Measurements from ENCODE around the gene DOHH.

DOHH gene

DNA sequence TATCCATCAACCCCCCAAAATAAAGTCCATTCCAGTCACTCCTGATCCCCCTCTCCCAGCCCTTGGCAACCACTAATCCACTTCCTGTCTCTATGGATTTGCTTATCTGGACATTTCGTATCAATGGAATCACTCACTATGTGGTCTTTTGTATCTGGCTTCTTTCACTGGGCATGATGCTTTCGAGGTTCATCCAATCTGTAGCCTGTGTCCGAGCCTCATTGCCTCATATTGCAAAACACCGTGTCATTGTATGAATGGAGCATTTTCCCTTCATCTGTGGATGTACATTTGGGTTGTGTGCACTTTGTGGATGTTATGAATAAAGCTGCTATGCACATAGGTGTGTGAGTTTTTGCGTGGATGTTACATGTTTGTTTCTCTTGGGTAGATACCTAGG lies 4.3 kb upstream of the DOHH start:
- TF ChIP-seq CTCF (conservative IDR thresholded peaks at IDR 0.05) = no peak
- H3K27ac ChIP-seq = peak overlapping the region; percentile 85

- no peak for TF ChIP-seq CTCF (conservative IDR thresholded peaks at IDR 0.05)
- no peak overlapping the region for H3K27ac ChIP-seq
Observed at GRCh38 chr19:3503036-3503572, 2.6 kb upstream of the DOHH start.

DNA sequence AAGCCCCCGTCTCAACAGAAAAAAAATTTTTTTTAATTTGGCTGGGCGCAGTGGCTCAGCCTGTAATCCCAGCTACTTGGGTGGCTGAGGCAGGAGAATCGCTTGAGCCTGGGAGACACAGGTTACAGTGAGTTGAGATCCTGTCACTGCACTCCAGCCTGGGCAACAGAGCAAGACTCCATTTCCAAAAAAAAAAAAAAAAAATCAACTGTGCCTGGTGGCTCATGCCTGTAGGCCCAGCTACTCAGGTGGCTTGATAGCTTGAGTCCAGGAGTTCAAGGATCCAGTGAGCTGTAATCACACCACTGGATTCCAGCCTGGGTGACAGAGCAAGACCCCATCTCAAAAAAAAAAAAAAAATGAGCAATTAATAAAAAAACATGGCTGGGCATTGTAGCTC lies 1.3 kb upstream of the DOHH start:
- TF ChIP-seq CTCF (conservative IDR thresholded peaks at IDR 0.05) = no peak
- H3K27ac ChIP-seq = no peak overlapping the region

GRCh38 chr19:3499738-3500428 lies 591 bp downstream of the DOHH start:
- H3K27ac ChIP-seq = peak overlapping the region; percentile 92
- TF ChIP-seq CTCF (conservative IDR thresholded peaks at IDR 0.05) = no peak

DNA sequence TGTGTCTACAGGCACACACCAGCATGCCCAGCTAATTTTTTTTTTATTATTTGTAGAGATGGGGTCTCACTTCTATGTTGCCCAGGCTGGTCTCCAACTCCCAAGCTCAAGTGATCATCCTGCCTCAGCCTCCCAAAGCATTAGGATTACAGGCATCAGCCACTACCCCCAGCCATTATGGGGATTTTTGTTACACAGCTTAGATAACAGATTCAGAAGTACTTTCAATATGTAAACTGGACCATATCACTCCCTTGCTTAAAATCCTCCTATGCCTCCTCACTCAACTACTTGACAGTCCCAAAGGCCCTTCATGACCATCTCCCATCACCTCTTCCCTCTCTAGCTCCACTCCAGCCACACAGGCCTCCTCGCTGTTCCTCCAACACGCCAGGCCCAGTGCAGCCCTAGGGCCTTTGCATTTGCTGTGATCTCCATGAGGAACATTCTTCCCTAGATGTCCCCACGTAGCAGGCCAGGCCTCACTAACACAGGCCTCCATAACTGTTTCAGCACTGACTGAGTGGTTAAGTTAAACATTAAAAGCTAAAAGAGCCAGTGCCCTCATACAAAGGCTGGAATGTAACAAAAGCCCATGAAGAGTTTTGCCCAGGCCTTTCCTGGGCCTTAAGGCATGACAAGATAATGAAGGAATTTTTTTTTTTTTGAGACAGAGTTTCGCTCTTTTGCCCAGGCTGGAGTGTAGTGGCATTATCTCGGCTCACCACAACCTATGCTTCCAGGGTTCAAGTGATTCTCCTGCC lies 2.5 kb downstream of the DOHH start:
- TF ChIP-seq CTCF (conservative IDR thresholded peaks at IDR 0.05) = no peak

DNA sequence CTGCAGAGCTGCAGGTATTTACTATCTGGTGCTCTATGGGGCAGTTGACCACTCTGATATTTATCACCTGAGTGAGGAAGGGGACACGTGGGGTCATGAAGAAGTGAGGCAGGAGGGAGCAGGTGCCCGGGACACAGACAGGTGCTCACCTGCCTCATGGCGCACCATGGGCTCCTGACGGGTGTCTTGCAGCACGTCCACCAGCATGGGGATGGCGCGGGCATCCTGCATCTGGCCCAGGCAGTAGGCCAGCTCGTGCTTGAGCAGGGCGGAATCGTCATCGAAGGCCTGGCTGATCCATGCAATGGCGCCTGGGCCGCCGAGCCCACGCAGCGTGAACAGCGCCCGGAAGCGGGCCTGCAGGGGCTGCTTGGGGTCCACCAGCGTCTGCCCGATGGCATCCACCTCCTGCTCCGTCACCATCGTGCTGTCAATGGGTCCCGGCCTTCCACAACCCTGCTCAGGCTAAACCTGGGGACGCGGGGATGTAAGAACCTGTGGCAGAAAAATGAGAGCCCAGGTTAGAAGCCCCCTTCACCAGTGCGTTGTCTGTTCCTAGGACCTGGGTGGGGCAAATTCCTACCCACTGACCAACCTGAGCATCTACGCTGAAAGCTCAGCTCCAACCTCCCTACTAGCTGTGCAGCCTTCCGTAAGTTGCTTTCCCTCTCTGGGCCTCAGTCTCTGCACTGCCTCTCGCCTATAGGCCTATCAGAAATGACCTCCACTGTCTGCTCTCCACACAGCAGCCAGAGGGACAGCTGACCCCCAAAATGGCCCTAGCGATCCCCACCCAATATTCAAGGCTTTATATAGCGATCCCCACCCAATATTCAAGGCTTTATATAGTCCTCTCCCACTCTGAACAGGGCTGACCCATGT lies 3.8 kb downstream of the DOHH start:
- TF ChIP-seq CTCF (conservative IDR thresholded peaks at IDR 0.05) = no peak
- no peak overlapping the region for H3K27ac ChIP-seq

More for the DNA sequence above, 2.5 kb downstream of the DOHH start:
- no peak overlapping the region for H3K27ac ChIP-seq

DNA sequence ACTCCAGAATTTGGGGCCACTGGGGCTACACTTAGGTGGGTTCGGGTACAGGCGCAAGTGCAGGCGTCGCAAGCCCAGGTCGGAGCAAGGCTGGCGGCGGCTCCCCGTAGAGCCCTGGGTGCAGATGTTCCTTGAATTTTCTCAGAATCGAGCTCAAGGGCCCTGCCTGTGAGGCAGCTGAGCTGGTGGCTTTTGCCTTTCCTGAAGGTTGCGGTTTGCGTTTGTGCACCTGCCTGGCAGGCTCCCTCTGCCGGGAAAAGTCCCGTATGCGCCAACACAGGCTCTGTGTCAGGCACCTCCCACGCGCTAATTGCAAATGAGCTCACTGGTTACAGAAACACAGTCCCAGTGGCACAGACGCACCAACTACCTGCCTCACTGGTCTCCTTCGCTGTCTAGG lies 5.9 kb downstream of the DOHH start:
- TF ChIP-seq CTCF (conservative IDR thresholded peaks at IDR 0.05) = no peak
- no peak overlapping the region for H3K27ac ChIP-seq
